H9 (cell line): ENCODE data around the gene WDR89. TPM values are rescaled to one million over a fixed set of nuclear protein-coding genes. Genes with fewer than 3 reads are reported as not detected.

Experiments
- DNase-seq: peaks from one replicate; pipeline ENCODE4 v3.0.0-alpha.2; 2017
- H2AFZ ChIP-seq: one replicate; pipeline ENCODE4 v1.6.1; 2013; ENCODE audit warnings: mild to moderate bottlenecking, low read length, control low read depth, moderate library complexity
- H2AK5ac ChIP-seq: 2 replicates; pipeline ENCODE4 v1.6.1; 2013; ENCODE audit warnings: low read length, control low read depth, mixed read lengths; ENCODE audit not compliant: insufficient read length
- H2BK120ac ChIP-seq: one replicate; pipeline ENCODE4 v1.6.1; 2013; ENCODE audit warnings: low read depth, mild to moderate bottlenecking, low read length, control low read depth, inconsistent platforms; ENCODE audit not compliant: poor library complexity, severe bottlenecking
- H2BK12ac ChIP-seq: 2 replicates; pipeline ENCODE4 v1.6.1; 2013; ENCODE audit warnings: low read length, control low read depth, mixed read lengths, low read depth; ENCODE audit not compliant: insufficient read length
- H2BK15ac ChIP-seq: 2 replicates; pipeline ENCODE4 v1.6.1; 2013; ENCODE audit warnings: low read depth, low read length, control low read depth
- H2BK20ac ChIP-seq: one replicate; pipeline ENCODE4 v1.6.1; 2013; ENCODE audit warnings: low read depth, mild to moderate bottlenecking, low read length, control low read depth, inconsistent platforms; ENCODE audit not compliant: poor library complexity, severe bottlenecking
- H2BK5ac ChIP-seq: 2 replicates; pipeline ENCODE4 v1.6.1; 2013; ENCODE audit warnings: low read length, control low read depth, mixed read lengths; ENCODE audit not compliant: insufficient read length
- H3K14ac ChIP-seq: 2 replicates; pipeline ENCODE4 v1.6.1; 2013; ENCODE audit warnings: low read length, control low read depth; ENCODE audit not compliant: insufficient read depth
- H3K18ac ChIP-seq: 2 replicates; pipeline ENCODE4 v1.6.1; 2013; ENCODE audit warnings: low read depth, mild to moderate bottlenecking, mixed read lengths, low read length, control low read depth; ENCODE audit not compliant: insufficient read length
- H3K23ac ChIP-seq: 2 replicates; pipeline ENCODE4 v1.6.1; 2013; ENCODE audit warnings: low read length, control low read depth, mixed read lengths, low read depth; ENCODE audit not compliant: insufficient read length
- H3K23me2 ChIP-seq: 2 replicates; pipeline ENCODE4 v1.6.1; 2013; ENCODE audit warnings: low read depth, mild to moderate bottlenecking, mixed read lengths, low read length, control low read depth; ENCODE audit not compliant: insufficient read length, poor library complexity, severe bottlenecking
- H3K27ac ChIP-seq: 2 replicates; pipeline ENCODE4 v1.5.1; 2013; ENCODE audit warnings: low read length, control low read depth, mixed read lengths, low read depth; ENCODE audit not compliant: insufficient read length
- H3K27me3 ChIP-seq: 2 replicates; pipeline ENCODE4 v1.6.1; 2013; ENCODE audit warnings: low read length, control low read depth, inconsistent platforms; ENCODE audit not compliant: insufficient read depth
- H3K4ac ChIP-seq: 2 replicates; pipeline ENCODE4 v1.6.1; 2013; ENCODE audit warnings: low read depth, mild to moderate bottlenecking, control low read depth, inconsistent platforms, low read length, moderate library complexity
- H3K4me1 ChIP-seq: 2 replicates; pipeline ENCODE4 v1.6.1; 2013; ENCODE audit warnings: low read length, control low read depth, inconsistent platforms; ENCODE audit not compliant: insufficient read depth
- H3K4me2 ChIP-seq: 2 replicates; pipeline ENCODE4 v1.6.1; 2013; ENCODE audit warnings: low read length, control low read depth, mixed read lengths; ENCODE audit not compliant: insufficient read length, insufficient read depth
- H3K56ac ChIP-seq: 2 replicates; pipeline ENCODE4 v1.6.1; 2013; ENCODE audit warnings: low read depth, mild to moderate bottlenecking, mixed read lengths, low read length, control low read depth; ENCODE audit not compliant: insufficient read length
- H3K79me1 ChIP-seq: 2 replicates; pipeline ENCODE4 v1.6.1; 2013; ENCODE audit warnings: low read depth, mild to moderate bottlenecking, moderate library complexity, low read length, control low read depth, inconsistent platforms; ENCODE audit not compliant: insufficient read depth, poor library complexity, severe bottlenecking
- H3K79me2 ChIP-seq: 2 replicates; pipeline ENCODE4 v1.6.1; 2013; ENCODE audit warnings: low read length, control low read depth, inconsistent platforms; ENCODE audit not compliant: insufficient read depth
- H3K9ac ChIP-seq: 2 replicates; pipeline ENCODE4 v1.6.1; 2013; ENCODE audit warnings: low read length, control low read depth, mixed read lengths; ENCODE audit not compliant: insufficient read length; ENCODE audit errors: extremely low read depth
- H3K9me3 ChIP-seq: one replicate; pipeline ENCODE4 v1.6.1; 2013; ENCODE audit warnings: low read depth, low read length, inconsistent platforms; ENCODE audit not compliant: control insufficient read depth
- H3T11ph ChIP-seq: one replicate; pipeline ENCODE4 v1.6.1; 2013; ENCODE audit warnings: mild to moderate bottlenecking, low read length, control low read depth, inconsistent platforms
- H4K20me1 ChIP-seq: one replicate; pipeline ENCODE4 v1.6.1; 2013; ENCODE audit not compliant: control insufficient read depth, insufficient read length, insufficient read depth
- H4K5ac ChIP-seq: 2 replicates; pipeline ENCODE4 v1.6.1; 2013; ENCODE audit warnings: low read depth, mild to moderate bottlenecking, mixed read lengths, low read length, control low read depth; ENCODE audit not compliant: insufficient read length
- H4K8ac ChIP-seq: replicated peaks from 2 replicates; pipeline ENCODE4 v1.6.1; 2013; ENCODE audit warnings: low read length, control low read depth, mixed read lengths, low read depth; ENCODE audit not compliant: insufficient read length
- H4K91ac ChIP-seq: 2 replicates; pipeline ENCODE4 v1.6.1; 2013; ENCODE audit warnings: low read depth, mild to moderate bottlenecking, moderate library complexity, mixed read lengths, low read length, control low read depth; ENCODE audit not compliant: insufficient read length
- H3K27ac Mint-ChIP-seq, 3 experiments: 2 replicates in 2 of 3; 3 replicates in 1 of 3; pipeline ENCODE4 v1.8.0; 2020 to 2021; ENCODE audit warnings: mixed read lengths in 3 of 3, mild to moderate bottlenecking in 1 of 3, moderate library complexity in 1 of 3
- H3K27me3 Mint-ChIP-seq: 2 replicates; pipeline ENCODE4 v1.8.0; 2021; ENCODE audit warnings: low read depth, mild to moderate bottlenecking, moderate library complexity, mixed read lengths
- H3K36me3 Mint-ChIP-seq, 3 experiments: 2 replicates in 2 of 3; 3 replicates in 1 of 3; pipeline ENCODE4 v1.8.0; 2020 to 2021; ENCODE audit warnings: low read depth in 3 of 3, mixed read lengths in 3 of 3; ENCODE audit not compliant: insufficient read depth in 1 of 3
- H3K4me1 Mint-ChIP-seq, 2 experiments: 2 replicates each; pipeline ENCODE4 v1.8.0; 2020; ENCODE audit warnings: mixed read lengths in 2 of 2
- H3K4me3 Mint-ChIP-seq, 2 experiments: 2 replicates in 1 of 2; 3 replicates in 1 of 2; pipeline ENCODE4 v1.8.0; 2020 to 2021; ENCODE audit warnings: mild to moderate bottlenecking in 2 of 2, mixed read lengths in 2 of 2, moderate library complexity in 1 of 2
- H3K9me3 Mint-ChIP-seq, 2 experiments: 2 replicates in 1 of 2; 3 replicates in 1 of 2; pipeline ENCODE4 v1.8.0; 2020; ENCODE audit warnings: mild to moderate bottlenecking in 2 of 2, mixed read lengths in 2 of 2, moderate library complexity in 1 of 2
- CTCF ChIP-seq: fragments of 200-600 bp; sonication (generic); conservative IDR thresholded peaks from 3 replicates; pipeline ENCODE4 v1.8.0; 2021; ENCODE audit warnings: antibody characterized with exemption, mild to moderate bottlenecking
- WGBS: extraction: QIAGEN DNeasy Blood & Tissue Kit; methylation state at CpG from one replicate; pipeline ENCODE4 v1.1.7; 2013; ENCODE audit warnings: missing lambda C conversion rate, low lambda C conversion rate, mixed read lengths; ENCODE audit not compliant: insufficient read length; ENCODE audit errors: extremely low coverage; 5-methylcytosine and 5-hydroxymethylcytosine counted together
- total RNA-seq: library from RNA; stranded (reverse); gene quantifications from 2 replicates; pipeline ENCODE4 v1.2.1, GENCODE V29; 2021

The WDR89 gene
- total RNA-seq, 1 experiment from 2014 or later: 24.0 TPM

- no peak overlapping the region for H3K18ac ChIP-seq
- no peak overlapping the region for H4K5ac ChIP-seq
- H2AFZ ChIP-seq: no peak overlapping the region
- DNase-seq: no peak
- no peaks in the 10 kb centered on the region for H3K79me2 ChIP-seq
- H3K4me1 ChIP-seq: no peaks in the 10 kb centered on the region
- no peak overlapping the region for H2BK120ac ChIP-seq
- no peak overlapping the region for H3K27ac Mint-ChIP-seq
- WGBS: no CpG with 5 or more reads among the region's 4 CpGs
- H4K20me1 ChIP-seq: no peaks in the 10 kb centered on the region
- no peak overlapping the region for H3K27ac ChIP-seq
- no peak overlapping the region for H2AK5ac ChIP-seq
- peaks cover 0 to 1% (median 0%) of the 10 kb centered on the region in 3 experiments; a peak in 1 of 7 replicates for H3K36me3 Mint-ChIP-seq
- no peak overlapping the region for H2BK20ac ChIP-seq
- H3K23me2 ChIP-seq: no peaks in the 10 kb centered on the region
- H3K4ac ChIP-seq: no peak overlapping the region
- H3K27me3 ChIP-seq: no peaks in the 10 kb centered on the region
- no peak overlapping the region for H4K8ac ChIP-seq
- no peaks in the 10 kb centered on the region for H3K4me1 Mint-ChIP-seq
- H3K27me3 Mint-ChIP-seq: no peaks in the 10 kb centered on the region
- no peak overlapping the region for H3K4me3 Mint-ChIP-seq
- no peak overlapping the region for H3K4me2 ChIP-seq
- TF ChIP-seq CTCF: no peak
- H3K9ac ChIP-seq: no peak overlapping the region
- H2BK5ac ChIP-seq: no peak overlapping the region
- no peaks in the 10 kb centered on the region for H3K9me3 ChIP-seq
- no peaks in the 10 kb centered on the region for H3K9me3 Mint-ChIP-seq
- no peaks in the 10 kb centered on the region for H3K79me1 ChIP-seq
- no peak overlapping the region for H3K14ac ChIP-seq
- no peak overlapping the region for H3K56ac ChIP-seq
- no peak overlapping the region for H2BK12ac ChIP-seq
- H3K23ac ChIP-seq: no peak overlapping the region
- H3T11ph ChIP-seq: no peak overlapping the region
- no peak overlapping the region for H4K91ac ChIP-seq
- no peak overlapping the region for H2BK15ac ChIP-seq
These were observed 14.5 kb upstream of the WDR89 start for GRCh38 chr14:63656194-63656593.
